Middle frontal gyrus (tissue), 1 donor: ENCODE measurements around the gene SPG21.
A peak's percentile ranks its signal among the peaks of the same experiment; 100 is the strongest.
"Not testable (repeated sequence)": the region's sequence is repeated elsewhere in the genome, so short reads cannot be mapped to it uniquely, and the experiment has no call there.

Experiments
- DNase-seq: peaks from one replicate; pipeline ENCODE4 v3.0.0-alpha.2; 2015; ENCODE audit warnings: low spot score; ENCODE audit errors: extremely low spot score

Gene SPG21

GRCh38 chr15:64989416-64990167 lies at the start of gene SPG21:
TSS of gene SPG21 (minus strand) at chr15:64989914. CDS start at chr15:64983569, 6,345 bp downstream.
- DNase-seq, result peak; percentile 84

- DNase-seq, result no peak
Measured at GRCh38 chr15:65038836-65039235, 49.1 kb upstream of the SPG21 start.

GRCh38 chr15:65038428-65038827 lies 48.7 kb upstream of the SPG21 start:
- no peak for DNase-seq

GRCh38 chr15:65037309-65037708 lies 47.6 kb upstream of the SPG21 start:
- no peak for DNase-seq

- DNase-seq, result no peak
Measured at GRCh38 chr15:65034719-65035118, 45.0 kb upstream of the SPG21 start.

- no peak for DNase-seq
Measured at GRCh38 chr15:65033659-65034269, 44.0 kb upstream of the SPG21 start.

GRCh38 chr15:65032801-65033537 lies 43.3 kb upstream of the SPG21 start:
- no peak for DNase-seq

GRCh38 chr15:65029736-65030208 lies 40.1 kb upstream of the SPG21 start:
- DNase-seq, result no peak

GRCh38 chr15:65028921-65029735 lies 39.4 kb upstream of the SPG21 start, which contains the start of gene MTFMT:
TSS of gene MTFMT (minus strand) at chr15:65029639. CDS start at chr15:65029613, 26 bp downstream.
- peak; percentile 80 for DNase-seq

- no peak for DNase-seq
Measured at GRCh38 chr15:65028338-65028737, 38.6 kb upstream of the SPG21 start.

- DNase-seq, result no peak
Measured at GRCh38 chr15:65027593-65027992, 37.9 kb upstream of the SPG21 start.

GRCh38 chr15:65026756-65027155 lies 37.0 kb upstream of the SPG21 start:
- no peak for DNase-seq

- DNase-seq, result no peak
Measured at GRCh38 chr15:65021488-65021887, 31.8 kb upstream of the SPG21 start.

GRCh38 chr15:65020419-65020818 lies 30.7 kb upstream of the SPG21 start:
- no peak for DNase-seq

GRCh38 chr15:65011198-65011597 lies 21.5 kb upstream of the SPG21 start:
- DNase-seq, result not testable (repeated sequence)

- no peak for DNase-seq
Measured at GRCh38 chr15:65008983-65009382, 19.3 kb upstream of the SPG21 start.

GRCh38 chr15:65006876-65007275 lies 17.2 kb upstream of the SPG21 start:
- no peak for DNase-seq

- DNase-seq, result no peak
Measured at GRCh38 chr15:65004993-65005392, 15.3 kb upstream of the SPG21 start.

GRCh38 chr15:64997745-64998375 lies 8.1 kb upstream of the SPG21 start:
- no peak for DNase-seq

GRCh38 chr15:64997066-64997465 lies 7.4 kb upstream of the SPG21 start:
- DNase-seq, result no peak

- DNase-seq, result no peak
Measured at GRCh38 chr15:64993290-64993689, 3.6 kb upstream of the SPG21 start.
